ENCODE measurements around the gene STH.
A peak's percentile ranks its signal among the peaks of the same experiment; 100 is the strongest.

STH gene

GRCh38 chr17:45985447-45985846 lies 13.6 kb upstream of the STH start:
- DNase-seq (ENCODE audit: low read depth in 2 of 2): no peak

DNA sequence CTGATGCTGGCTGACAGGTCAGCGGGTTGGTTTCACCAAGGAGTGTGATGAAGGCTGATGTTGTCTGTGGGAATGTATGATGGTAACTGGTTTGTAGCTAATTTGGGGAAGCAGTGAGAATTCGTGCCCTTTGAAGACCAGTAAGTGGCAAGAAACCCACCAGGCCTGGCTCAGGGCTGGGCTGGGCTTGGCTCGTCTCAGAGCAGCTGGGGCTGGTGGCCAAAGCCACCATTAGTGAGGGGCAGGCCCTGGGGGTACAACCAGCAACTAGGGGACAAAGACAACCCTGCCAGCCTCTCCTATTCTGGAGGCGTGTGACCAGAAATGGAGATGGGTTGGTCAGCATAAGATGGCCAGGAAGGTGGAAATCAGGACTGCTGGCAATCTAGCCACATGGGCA lies 13.0 kb upstream of the STH start:
- DNase-seq (ENCODE audit: low read depth in 2 of 2): no peak

DNA sequence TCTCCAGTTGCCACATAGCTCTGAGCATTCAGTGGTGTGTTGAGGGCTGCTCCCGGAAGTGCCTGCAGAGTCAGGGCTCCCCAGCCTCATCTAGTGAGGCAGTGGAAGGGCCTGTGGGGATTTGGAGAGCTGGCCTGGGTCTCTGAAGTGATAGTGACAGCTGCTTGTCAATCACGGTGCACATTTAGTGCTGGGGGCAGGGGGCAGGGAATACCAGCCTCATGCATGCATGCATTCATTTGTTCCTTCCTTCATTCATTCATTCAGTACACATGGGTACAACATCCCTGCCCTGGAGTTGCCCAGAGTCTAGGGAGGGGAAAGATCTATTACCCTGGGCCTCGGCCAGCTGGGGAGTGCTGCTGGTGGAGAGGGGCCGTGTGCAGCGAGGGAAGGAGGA lies 11.3 kb upstream of the STH start:
- DNase-seq (ENCODE audit: low read depth in 2 of 2): no peak

GRCh38 chr17:45989759-45990158 lies 9.3 kb upstream of the STH start:
- no peak for DNase-seq (ENCODE audit: low read depth in 2 of 2)

- DNase-seq (ENCODE audit: low read depth in 2 of 2): no peak
Observed at GRCh38 chr17:45990886-45991285, 8.2 kb upstream of the STH start.

DNA sequence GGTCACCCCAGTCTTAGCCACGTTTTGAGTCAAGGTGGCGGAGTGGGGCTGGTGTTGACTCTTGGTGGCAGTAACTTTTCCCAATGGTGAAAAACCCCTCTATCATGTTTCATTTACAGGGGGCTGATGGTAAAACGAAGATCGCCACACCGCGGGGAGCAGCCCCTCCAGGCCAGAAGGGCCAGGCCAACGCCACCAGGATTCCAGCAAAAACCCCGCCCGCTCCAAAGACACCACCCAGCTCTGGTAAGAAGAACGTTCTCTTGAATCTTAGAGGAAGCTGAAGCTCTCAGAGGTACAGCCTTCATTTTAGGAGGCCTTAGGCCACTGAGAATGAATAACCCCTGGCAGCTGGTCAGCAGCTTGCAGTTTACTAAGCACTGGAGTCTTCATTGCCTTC lies 7.7 kb upstream of the STH start:
- DNase-seq (ENCODE audit: low read depth in 2 of 2): no peak

DNA sequence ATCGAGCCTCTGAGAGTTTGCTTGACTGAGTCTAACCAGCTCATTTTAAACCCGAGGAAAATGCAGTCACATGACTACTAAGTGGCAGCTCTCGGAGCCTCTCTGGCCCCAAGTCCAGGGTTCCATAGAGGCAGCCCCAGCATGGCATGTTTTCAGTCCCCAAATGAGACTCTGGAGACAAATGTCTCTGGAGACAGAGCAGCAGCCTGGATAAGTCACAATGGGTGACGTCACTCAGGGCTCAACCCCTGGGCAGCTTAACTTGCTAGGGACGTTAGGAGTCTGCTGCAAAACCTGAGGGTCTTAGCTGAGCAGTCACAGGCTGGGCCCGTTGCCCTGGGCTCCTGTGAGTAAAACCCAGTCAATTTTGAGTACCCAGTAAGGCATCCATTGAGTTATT lies 6.9 kb upstream of the STH start:
- no peak for DNase-seq (ENCODE audit: low read depth in 2 of 2)

DNA sequence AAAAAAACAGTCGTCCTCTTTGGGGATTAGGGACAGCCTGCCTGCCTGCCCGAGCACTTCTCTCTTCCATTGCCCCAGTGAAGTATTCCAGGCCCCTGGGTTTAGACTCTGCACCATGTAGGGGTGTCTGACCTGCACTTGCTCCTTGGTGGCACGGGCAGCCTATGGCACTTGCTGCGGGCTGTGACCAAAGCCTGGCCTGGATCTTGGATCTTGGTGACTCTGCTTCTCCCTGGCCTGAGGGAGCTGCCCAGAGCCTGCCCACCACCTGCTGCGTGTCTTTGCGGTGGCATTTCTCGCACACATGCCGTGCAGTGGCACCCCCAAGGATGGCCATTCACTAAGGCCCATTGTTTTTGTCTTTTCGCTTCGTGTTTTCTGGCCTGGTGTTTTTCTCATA lies 6.1 kb upstream of the STH start:
- no peak for DNase-seq (ENCODE audit: low read depth in 2 of 2)

GRCh38 chr17:45993962-45994627 lies 5.0 kb upstream of the STH start:
- DNase-seq (ENCODE audit: low read depth in 2 of 2): no peak

- no peak for DNase-seq (ENCODE audit: low read depth in 2 of 2)
Observed at GRCh38 chr17:45994987-45995386, 4.1 kb upstream of the STH start.

GRCh38 chr17:45995627-45996270 lies 3.3 kb upstream of the STH start:
- no peak for DNase-seq (ENCODE audit: low read depth in 2 of 2)

DNA sequence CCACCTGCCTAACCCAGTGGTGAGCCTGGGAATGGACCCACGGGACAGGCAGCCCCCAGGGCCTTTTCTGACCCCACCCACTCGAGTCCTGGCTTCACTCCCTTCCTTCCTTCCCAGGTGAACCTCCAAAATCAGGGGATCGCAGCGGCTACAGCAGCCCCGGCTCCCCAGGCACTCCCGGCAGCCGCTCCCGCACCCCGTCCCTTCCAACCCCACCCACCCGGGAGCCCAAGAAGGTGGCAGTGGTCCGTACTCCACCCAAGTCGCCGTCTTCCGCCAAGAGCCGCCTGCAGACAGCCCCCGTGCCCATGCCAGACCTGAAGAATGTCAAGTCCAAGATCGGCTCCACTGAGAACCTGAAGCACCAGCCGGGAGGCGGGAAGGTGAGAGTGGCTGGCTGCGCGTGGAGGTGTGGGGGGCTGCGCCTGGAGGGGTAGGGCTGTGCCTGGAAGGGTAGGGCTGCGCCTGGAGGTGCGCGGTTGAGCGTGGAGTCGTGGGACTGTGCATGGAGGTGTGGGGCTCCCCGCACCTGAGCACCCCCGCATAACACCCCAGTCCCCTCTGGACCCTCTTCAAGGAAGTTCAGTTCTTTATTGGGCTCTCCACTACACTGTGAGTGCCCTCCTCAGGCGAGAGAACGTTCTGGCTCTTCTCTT lies 2.6 kb upstream of the STH start:
- no peak for DNase-seq (ENCODE audit: low read depth in 2 of 2)

DNA sequence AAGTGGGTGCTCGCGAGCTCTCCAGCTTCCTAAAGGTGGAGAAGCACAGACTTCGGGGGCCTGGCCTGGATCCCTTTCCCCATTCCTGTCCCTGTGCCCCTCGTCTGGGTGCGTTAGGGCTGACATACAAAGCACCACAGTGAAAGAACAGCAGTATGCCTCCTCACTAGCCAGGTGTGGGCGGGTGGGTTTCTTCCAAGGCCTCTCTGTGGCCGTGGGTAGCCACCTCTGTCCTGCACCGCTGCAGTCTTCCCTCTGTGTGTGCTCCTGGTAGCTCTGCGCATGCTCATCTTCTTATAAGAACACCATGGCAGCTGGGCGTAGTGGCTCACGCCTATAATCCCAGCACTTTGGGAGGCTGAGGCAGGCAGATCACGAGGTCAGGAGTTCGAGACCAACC lies 1.9 kb upstream of the STH start:
- no peak for DNase-seq (ENCODE audit: low read depth in 2 of 2)

DNA sequence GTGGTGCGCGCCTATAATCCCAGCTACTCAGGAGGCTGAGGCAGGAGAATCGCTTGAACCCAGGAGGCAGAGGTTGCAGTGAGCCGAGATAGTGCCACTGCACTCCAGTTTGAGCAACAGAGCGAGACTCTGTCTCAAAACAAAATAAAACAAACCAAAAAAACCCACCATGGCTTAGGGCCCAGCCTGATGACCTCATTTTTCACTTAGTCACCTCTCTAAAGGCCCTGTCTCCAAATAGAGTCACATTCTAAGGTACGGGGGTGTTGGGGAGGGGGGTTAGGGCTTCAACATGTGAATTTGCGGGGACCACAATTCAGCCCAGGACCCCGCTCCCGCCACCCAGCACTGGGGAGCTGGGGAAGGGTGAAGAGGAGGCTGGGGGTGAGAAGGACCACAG lies 1.4 kb upstream of the STH start:
- DNase-seq (ENCODE audit: low read depth in 2 of 2): no peak

DNA sequence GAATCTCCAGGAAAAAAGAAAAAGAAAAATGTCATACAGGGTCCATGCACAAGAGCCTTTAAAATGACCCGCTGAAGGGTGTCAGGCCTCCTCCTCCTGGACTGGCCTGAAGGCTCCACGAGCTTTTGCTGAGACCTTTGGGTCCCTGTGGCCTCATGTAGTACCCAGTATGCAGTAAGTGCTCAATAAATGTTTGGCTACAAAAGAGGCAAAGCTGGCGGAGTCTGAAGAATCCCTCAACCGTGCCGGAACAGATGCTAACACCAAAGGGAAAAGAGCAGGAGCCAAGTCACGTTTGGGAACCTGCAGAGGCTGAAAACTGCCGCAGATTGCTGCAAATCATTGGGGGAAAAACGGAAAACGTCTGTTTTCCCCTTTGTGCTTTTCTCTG lies 845 bp downstream of the STH start:
- DNase-seq (ENCODE audit: low read depth in 2 of 2): no peak

- no peak for DNase-seq (ENCODE audit: low read depth in 2 of 2)
Observed at GRCh38 chr17:46000292-46000691, 1.2 kb downstream of the STH start.

DNA sequence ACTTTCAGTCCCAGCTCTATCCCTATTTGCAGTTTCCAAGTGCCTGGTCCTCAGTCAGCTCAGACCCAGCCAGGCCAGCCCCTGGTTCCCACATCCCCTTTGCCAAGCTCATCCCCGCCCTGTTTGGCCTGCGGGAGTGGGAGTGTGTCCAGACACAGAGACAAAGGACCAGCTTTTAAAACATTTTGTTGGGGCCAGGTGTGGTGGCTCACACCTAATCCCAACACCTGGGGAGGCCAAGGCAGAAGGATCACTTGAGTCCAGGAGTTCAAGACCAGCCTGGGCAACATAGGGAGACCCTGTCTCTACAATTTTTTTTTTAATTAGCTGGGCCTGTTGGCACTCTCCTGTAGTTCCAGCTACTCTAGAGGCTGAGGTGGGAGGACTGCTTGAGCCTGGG lies 1.7 kb downstream of the STH start:
- no peak for DNase-seq (ENCODE audit: low read depth in 2 of 2)

- DNase-seq (ENCODE audit: low read depth in 2 of 2): no peak
Observed at GRCh38 chr17:46001390-46002310, 2.6 kb downstream of the STH start.

DNA sequence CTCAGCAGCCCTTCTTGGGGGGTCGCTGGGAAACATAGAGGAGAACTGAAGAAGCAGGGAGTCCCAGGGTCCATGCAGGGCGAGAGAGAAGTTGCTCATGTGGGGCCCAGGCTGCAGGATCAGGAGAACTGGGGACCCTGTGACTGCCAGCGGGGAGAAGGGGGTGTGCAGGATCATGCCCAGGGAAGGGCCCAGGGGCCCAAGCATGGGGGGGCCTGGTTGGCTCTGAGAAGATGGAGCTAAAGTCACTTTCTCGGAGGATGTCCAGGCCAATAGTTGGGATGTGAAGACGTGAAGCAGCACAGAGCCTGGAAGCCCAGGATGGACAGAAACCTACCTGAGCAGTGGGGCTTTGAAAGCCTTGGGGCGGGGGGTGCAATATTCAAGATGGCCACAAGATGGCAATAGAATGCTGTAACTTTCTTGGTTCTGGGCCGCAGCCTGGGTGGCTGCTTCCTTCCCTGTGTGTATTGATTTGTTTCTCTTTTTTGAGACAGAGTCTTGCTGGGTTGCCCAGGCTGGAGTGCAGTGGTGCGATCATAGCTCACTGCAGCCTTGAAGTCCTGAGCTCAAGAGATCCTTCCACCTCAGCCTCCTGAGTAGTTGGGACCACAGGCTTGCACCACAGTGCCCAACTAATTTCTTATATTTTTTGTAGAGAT lies 3.4 kb downstream of the STH start:
- peak; percentile 45 to 51 for DNase-seq (ENCODE audit: low read depth in 2 of 2)

GRCh38 chr17:46002973-46003316 lies 3.9 kb downstream of the STH start:
- no peak for DNase-seq (ENCODE audit: low read depth in 2 of 2)

DNA sequence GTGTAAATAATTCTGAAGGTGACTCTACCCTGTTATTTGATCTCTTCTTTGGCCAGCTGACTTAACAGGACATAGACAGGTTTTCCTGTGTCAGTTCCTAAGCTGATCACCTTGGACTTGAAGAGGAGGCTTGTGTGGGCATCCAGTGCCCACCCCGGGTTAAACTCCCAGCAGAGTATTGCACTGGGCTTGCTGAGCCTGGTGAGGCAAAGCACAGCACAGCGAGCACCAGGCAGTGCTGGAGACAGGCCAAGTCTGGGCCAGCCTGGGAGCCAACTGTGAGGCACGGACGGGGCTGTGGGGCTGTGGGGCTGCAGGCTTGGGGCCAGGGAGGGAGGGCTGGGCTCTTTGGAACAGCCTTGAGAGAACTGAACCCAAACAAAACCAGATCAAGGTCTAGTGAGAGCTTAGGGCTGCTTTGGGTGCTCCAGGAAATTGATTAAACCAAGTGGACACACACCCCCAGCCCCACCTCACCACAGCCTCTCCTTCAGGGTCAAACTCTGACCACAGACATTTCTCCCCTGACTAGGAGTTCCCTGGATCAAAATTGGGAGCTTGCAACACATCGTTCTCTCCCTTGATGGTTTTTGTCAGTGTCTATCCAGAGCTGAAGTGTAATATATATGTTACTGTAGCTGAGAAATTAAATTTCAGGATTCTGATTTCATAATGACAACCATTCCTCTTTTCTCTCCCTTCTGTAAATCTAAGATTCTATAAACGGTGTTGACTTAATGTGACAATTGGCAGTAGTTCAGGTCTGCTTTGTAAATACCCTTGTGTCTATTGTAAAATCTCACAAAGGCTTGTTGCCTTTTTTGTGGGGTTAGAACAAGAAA lies 5.1 kb downstream of the STH start:
- DNase-seq (ENCODE audit: low read depth in 2 of 2): no peak
